ENCODE measurements around the gene SUCLA2. TPM values are rescaled to one million over a fixed set of nuclear protein-coding genes. Genes with fewer than 3 reads are reported as not detected.
A peak's percentile ranks its signal among the peaks of the same experiment; 100 is the strongest.

Gene SUCLA2
- total and polyA plus RNA-seq, 9 of the 15 experiments (the other 6 are each of a cell fraction or from before 2014, with no cell fraction given), result 23.3 to 52.9 (median 35.8) TPM

DNA sequence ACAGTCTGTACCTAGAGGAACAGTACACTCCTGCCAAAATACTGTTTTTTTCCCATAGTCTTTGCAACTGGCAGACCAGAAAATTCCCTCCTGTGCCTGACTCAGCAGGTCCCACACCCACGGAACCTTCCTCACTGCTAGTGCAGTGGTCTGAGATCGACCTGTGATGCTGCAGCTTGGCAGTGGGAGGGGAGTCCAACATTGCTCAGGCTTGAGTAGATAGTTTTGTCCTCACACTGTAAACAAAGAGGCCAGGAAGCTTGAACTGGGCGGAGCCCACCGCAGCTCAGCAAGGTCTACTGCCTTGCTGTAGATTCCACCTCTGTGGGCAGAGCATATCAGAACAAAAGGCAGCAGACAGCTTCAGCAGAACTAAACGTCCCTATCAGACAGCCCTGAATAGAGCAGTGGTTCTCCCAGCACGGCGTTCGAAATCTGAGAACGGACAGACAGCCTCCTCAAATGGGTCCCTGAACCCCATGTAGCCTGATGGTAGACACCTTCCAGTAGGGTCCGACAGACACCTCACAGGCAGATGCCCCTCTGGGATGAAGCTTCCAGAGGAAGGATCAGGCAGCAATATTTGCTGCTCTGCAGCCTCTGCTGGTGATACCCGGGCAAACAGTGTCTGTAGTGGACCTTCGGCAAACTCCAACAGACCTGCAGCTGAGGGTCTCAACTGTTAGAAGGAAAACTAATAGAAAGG, 92.7 kb downstream of the SUCLA2 start:
- H3K27ac ChIP-seq (ENCODE audit: extremely low read depth, low read depth, low read length), result no peak overlapping the region
- H3K4me1 ChIP-seq (replicated peaks in 1 of 2; ENCODE audit: control insufficient read depth in 2 of 2, insufficient read depth in 2 of 2, low read length in 2 of 2), result no peaks in the 10 kb centered on the region
- H3K36me3 ChIP-seq (ENCODE audit: control insufficient read depth, insufficient read depth, low read length), result no peaks in the 10 kb centered on the region
- DNase-seq (ENCODE audit: extremely low read depth in 1 of 4, low spot score in 3 of 4), result peak in 1 of 4 experiments; percentile 5
- ATAC-seq, result no peak
- H4K20me1 ChIP-seq (replicated peaks; ENCODE audit: control insufficient read depth, insufficient read depth, low read length), result no peaks in the 10 kb centered on the region
- CTCF ChIA-PET (ENCODE audit: low intra/inter-chr PET ratio), result no interaction called here
- H3K79me2 ChIP-seq (ENCODE audit: control insufficient read depth, insufficient read depth, low read length), result no peaks in the 10 kb centered on the region
- no peak overlapping the region for H2AFZ ChIP-seq (ENCODE audit: low read depth, low read length)
- in situ Hi-C loops (cut with MboI) (no loop called here), intact Hi-C loops (cut with micrococcal nuclease) (no loop called here)
- H3K9me1 ChIP-seq (ENCODE audit: control insufficient read depth, insufficient read depth, low read length), result no peaks in the 10 kb centered on the region
- TF ChIP-seq ZNF41 (CRISPR knock-in tag; conservative IDR thresholded peaks at IDR 0.05), result no peak
- no peak for TF ChIP-seq KAT2B (IDR thresholded peaks at IDR 0.05; ENCODE audit: low read depth, low read length)
- no peak for TF ChIP-seq PCBP2 (IDR thresholded peaks at IDR 0.05; ENCODE audit: low read depth, low read length, poor library complexity, severe bottlenecking)
- TF ChIP-seq, protein P1, sequence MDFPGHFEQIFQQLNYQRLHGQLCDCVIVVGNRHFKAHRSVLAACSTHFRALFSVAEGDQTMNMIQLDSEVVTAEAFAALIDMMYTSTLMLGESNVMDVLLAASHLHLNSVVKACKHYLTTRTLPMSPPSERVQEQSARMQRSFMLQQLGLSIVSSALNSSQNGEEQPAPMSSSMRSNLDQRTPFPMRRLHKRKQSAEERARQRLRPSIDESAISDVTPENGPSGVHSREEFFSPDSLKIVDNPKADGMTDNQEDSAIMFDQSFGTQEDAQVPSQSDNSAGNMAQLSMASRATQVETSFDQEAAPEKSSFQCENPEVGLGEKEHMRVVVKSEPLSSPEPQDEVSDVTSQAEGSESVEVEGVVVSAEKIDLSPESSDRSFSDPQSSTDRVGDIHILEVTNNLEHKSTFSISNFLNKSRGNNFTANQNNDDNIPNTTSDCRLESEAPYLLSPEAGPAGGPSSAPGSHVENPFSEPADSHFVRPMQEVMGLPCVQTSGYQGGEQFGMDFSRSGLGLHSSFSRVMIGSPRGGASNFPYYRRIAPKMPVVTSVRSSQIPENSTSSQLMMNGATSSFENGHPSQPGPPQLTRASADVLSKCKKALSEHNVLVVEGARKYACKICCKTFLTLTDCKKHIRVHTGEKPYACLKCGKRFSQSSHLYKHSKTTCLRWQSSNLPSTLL (IDR thresholded peaks at IDR 0.05), result no peak
- TF ChIP-seq, protein P2, sequence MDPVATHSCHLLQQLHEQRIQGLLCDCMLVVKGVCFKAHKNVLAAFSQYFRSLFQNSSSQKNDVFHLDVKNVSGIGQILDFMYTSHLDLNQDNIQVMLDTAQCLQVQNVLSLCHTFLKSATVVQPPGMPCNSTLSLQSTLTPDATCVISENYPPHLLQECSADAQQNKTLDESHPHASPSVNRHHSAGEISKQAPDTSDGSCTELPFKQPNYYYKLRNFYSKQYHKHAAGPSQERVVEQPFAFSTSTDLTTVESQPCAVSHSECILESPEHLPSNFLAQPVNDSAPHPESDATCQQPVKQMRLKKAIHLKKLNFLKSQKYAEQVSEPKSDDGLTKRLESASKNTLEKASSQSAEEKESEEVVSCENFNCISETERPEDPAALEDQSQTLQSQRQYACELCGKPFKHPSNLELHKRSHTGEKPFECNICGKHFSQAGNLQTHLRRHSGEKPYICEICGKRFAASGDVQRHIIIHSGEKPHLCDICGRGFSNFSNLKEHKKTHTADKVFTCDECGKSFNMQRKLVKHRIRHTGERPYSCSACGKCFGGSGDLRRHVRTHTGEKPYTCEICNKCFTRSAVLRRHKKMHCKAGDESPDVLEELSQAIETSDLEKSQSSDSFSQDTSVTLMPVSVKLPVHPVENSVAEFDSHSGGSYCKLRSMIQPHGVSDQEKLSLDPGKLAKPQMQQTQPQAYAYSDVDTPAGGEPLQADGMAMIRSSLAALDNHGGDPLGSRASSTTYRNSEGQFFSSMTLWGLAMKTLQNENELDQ (CRISPR knock-in tag; IDR thresholded peaks at IDR 0.05; ENCODE audit: borderline replicate concordance), result no peak
- TF ChIP-seq TGIF2 (CRISPR knock-in tag; IDR thresholded peaks at IDR 0.05), result no peak
- TF ChIP-seq PHB (CRISPR knock-in tag; IDR thresholded peaks at IDR 0.05), result no peak
- POLR2A ChIA-PET, result no interaction called here
- 5% methylated on average over 11 of the region's 12 CpGs for WGBS (ENCODE audit: insufficient coverage, low coverage, missing lambda C conversion rate)
- FAIRE-seq, result no peak
- no peak overlapping the region for H3K9ac ChIP-seq (ENCODE audit: insufficient read depth in 1 of 2, low read depth in 2 of 2, low read length in 2 of 2)
- no TSS peak for BruUV-seq (replicated peaks)
- H3K27me3 ChIP-seq (ENCODE audit: control insufficient read depth in 2 of 2, insufficient read depth in 2 of 2, low read length in 2 of 2), result no peaks in the 10 kb centered on the region
- 0 out of 2 replicates have a peak overlapping the region, but pooled peaks have one; percentile 5 for H3K4me2 ChIP-seq (ENCODE audit: insufficient read depth, low read length)
- no peak overlapping the region for H3K4me3 ChIP-seq
- H3K9me3 ChIP-seq (replicated peaks; ENCODE audit: control insufficient read depth, insufficient read depth, low read depth, low read length), result no peaks in the 10 kb centered on the region

Measured in K562 (cell line).